Caco-2 (cell line): ENCODE data around the gene ALKBH5. TPM values are rescaled to one million over a fixed set of nuclear protein-coding genes. Genes with fewer than 3 reads are reported as not detected.

Experiments
- BruUV-seq: library from RNA; stranded (reverse); fragments of 400-500 nt; replicated peaks from 2 replicates; lab custom pipeline; 2021; lab: Mats Ljungman, UMichigan
- CTCF ChIA-PET: fragments of 300-600 bp; sonication (Branson Sonifier 250); formaldehyde crosslinking; loops from one replicate; lab custom pipeline; 2022; ENCODE audit warnings: antibody characterized with exemption; lab: Charles Lee
- POLR2A ChIA-PET: fragments of 300-600 bp; sonication (Branson Sonifier 250); formaldehyde crosslinking; loops from one replicate; lab custom pipeline; 2022; ENCODE audit warnings: antibody characterized with exemption; lab: Charles Lee
- DNase-seq, 2 experiments: peaks; one replicate each; pipeline versions ENCODE4 v3.0.0 to v3.0.0-alpha.2; 2020 to 2022
- H3K27me3 ChIP-seq: replicated peaks from 2 replicates; pipeline ENCODE4 v1.6.0; 2011; ENCODE audit warnings: low read length; ENCODE audit not compliant: control insufficient read depth, insufficient read depth
- H3K36me3 ChIP-seq: 2 replicates; pipeline ENCODE4 v1.5.1; 2011; ENCODE audit warnings: low read length; ENCODE audit not compliant: control insufficient read depth, insufficient read depth
- H3K4me1 ChIP-seq: fragments of 250-450 bp; sonication (Bioruptor Pico); 2 replicates; pipeline ENCODE4 v1.5.1; 2020; ENCODE audit warnings: mild to moderate bottlenecking
- H3K4me3 ChIP-seq: 2 replicates; pipeline ENCODE4 v1.5.1; 2011; ENCODE audit warnings: low read depth, mild to moderate bottlenecking, control low read depth, low read length
- H3K9me3 ChIP-seq: fragments of 250-450 bp; sonication (Bioruptor Pico); 2 replicates; pipeline ENCODE4 v1.5.1; 2020; ENCODE audit warnings: mild to moderate bottlenecking, moderate library complexity
- H3K27ac Mint-ChIP-seq: one replicate; pipeline ENCODE4 v1.8.0; 2022; ENCODE audit warnings: mixed read lengths; ENCODE audit not compliant: unreplicated experiment
- H3K27me3 Mint-ChIP-seq: one replicate; pipeline ENCODE4 v1.8.0; 2022; ENCODE audit warnings: mixed read lengths; ENCODE audit not compliant: insufficient read depth, unreplicated experiment
- H3K36me3 Mint-ChIP-seq: one replicate; pipeline ENCODE4 v1.8.0; 2022; ENCODE audit warnings: mild to moderate bottlenecking, mixed read lengths; ENCODE audit not compliant: insufficient read depth, unreplicated experiment
- H3K4me1 Mint-ChIP-seq: one replicate; pipeline ENCODE4 v1.8.0; 2022; ENCODE audit warnings: low read depth, mixed read lengths; ENCODE audit not compliant: unreplicated experiment
- H3K4me3 Mint-ChIP-seq: one replicate; pipeline ENCODE4 v1.8.0; 2022; ENCODE audit warnings: mild to moderate bottlenecking, moderate library complexity, mixed read lengths; ENCODE audit not compliant: unreplicated experiment
- H3K9me3 Mint-ChIP-seq: one replicate; pipeline ENCODE4 v1.8.0; 2022; ENCODE audit warnings: mixed read lengths; ENCODE audit not compliant: unreplicated experiment
- CTCF ChIP-seq, 2 experiments: fragments of 200-600 bp in 1 of 2; IDR thresholded peaks; 1 replicate in 1 of 2; 2 replicates in 1 of 2; pipeline versions ENCODE4 v1.5.1 to v1.8.0; 2011 to 2022; ENCODE audit warnings: antibody characterized with exemption in 1 of 2, control low read depth in 1 of 2, inconsistent platforms in 1 of 2, low read depth in 1 of 2, low read length in 1 of 2, mild to moderate bottlenecking in 1 of 2, moderate library complexity in 1 of 2; ENCODE audit not compliant: insufficient read depth in 1 of 2, severe bottlenecking in 1 of 2, unreplicated experiment in 1 of 2
- intact Hi-C: fragments of 100-400 bp; cut with micrococcal nuclease; formaldehyde crosslinking; loops from one replicate; pipeline ENCODE4 v1.10.0; 2022; ENCODE audit not compliant: unreplicated experiment
- total RNA-seq: library from RNA; stranded (reverse); gene quantifications from 2 replicates; pipeline ENCODE4 v1.2.3, GENCODE V29; 2022

Gene ALKBH5
- total RNA-seq, 1 experiment from 2014 or later, result 101 TPM

GRCh38 chr17:18177722-18178121 is 5.9 kb upstream of the ALKBH5 start:
- no TSS peak for BruUV-seq
- H3K4me1 Mint-ChIP-seq, result no peaks in the 10 kb centered on the region
- no peaks in the 10 kb centered on the region for H3K9me3 ChIP-seq
- TF ChIP-seq CTCF (IDR thresholded peaks at IDR 0.05; ENCODE audit: insufficient read depth in 1 of 2, low read depth in 1 of 2, low read length in 1 of 2, severe bottlenecking in 1 of 2, unreplicated experiment in 1 of 2), result no peak
- DNase-seq, result no peak
- no peak overlapping the region for H3K27ac Mint-ChIP-seq
- H3K4me1 ChIP-seq, result peaks cover 6% of the 10 kb centered on the region
- CTCF ChIA-PET, result no interaction called here
- intact Hi-C loops, result no loop called here
- H3K36me3 Mint-ChIP-seq, result peaks cover 1% of the 10 kb centered on the region
- H3K4me3 ChIP-seq, result no peak overlapping the region
- POLR2A ChIA-PET, result interaction anchor here (0.6 kb wide), 1 partner anchor 46 kb away, joined by 3 read pairs; no protein-coding TSS in a partner anchor
- no peaks in the 10 kb centered on the region for H3K36me3 ChIP-seq
- no peak overlapping the region for H3K4me3 Mint-ChIP-seq
- H3K9me3 Mint-ChIP-seq, result no peaks in the 10 kb centered on the region
- no peaks in the 10 kb centered on the region for H3K27me3 Mint-ChIP-seq
- no peaks in the 10 kb centered on the region for H3K27me3 ChIP-seq

GRCh38 chr17:18179196-18179595 is 4.4 kb upstream of the ALKBH5 start:
- Histone ChIP-seq H3K4me3 (no peak overlapping the region), H3K4me1 (peaks cover 6% of the 10 kb centered on the region), H3K27me3 (no peaks in the 10 kb centered on the region), H3K36me3 (no peaks in the 10 kb centered on the region), H3K9me3 (no peaks in the 10 kb centered on the region)
- no peak for DNase-seq
- Mint-ChIP-seq H3K9me3 (no peaks in the 10 kb centered on the region), H3K4me1 (no peaks in the 10 kb centered on the region), H3K4me3 (no peak overlapping the region), H3K27me3 (no peaks in the 10 kb centered on the region), H3K36me3 (peaks cover 16% of the 10 kb centered on the region), H3K27ac (no peak overlapping the region)
- no peak for TF ChIP-seq CTCF (IDR thresholded peaks at IDR 0.05; ENCODE audit: insufficient read depth in 1 of 2, low read depth in 1 of 2, low read length in 1 of 2, severe bottlenecking in 1 of 2, unreplicated experiment in 1 of 2)
- ChIA-PET CTCF (no interaction called here), POLR2A (no interaction called here)
- intact Hi-C loops, result no loop called here
- no TSS peak for BruUV-seq

- H3K27me3 ChIP-seq, result no peaks in the 10 kb centered on the region
- Mint-ChIP-seq H3K4me3 (no peak overlapping the region), H3K4me1 (no peaks in the 10 kb centered on the region), H3K27me3 (no peaks in the 10 kb centered on the region), H3K36me3 (peaks cover 22% of the 10 kb centered on the region), H3K27ac (no peak overlapping the region), H3K9me3 (no peaks in the 10 kb centered on the region)
- ChIA-PET POLR2A (no interaction called here), CTCF (no interaction called here)
- H3K4me3 ChIP-seq, result no peak overlapping the region
- intact Hi-C loops, result loop anchor here (5.0 kb wide), 2 partner anchors 77 to 182 kb away; partner anchors contain the start of genes FLII and SHMT1
- no TSS peak for BruUV-seq
- no peak for DNase-seq
- peaks cover 6% of the 10 kb centered on the region for H3K4me1 ChIP-seq
- TF ChIP-seq CTCF (IDR thresholded peaks at IDR 0.05; ENCODE audit: insufficient read depth in 1 of 2, low read depth in 1 of 2, low read length in 1 of 2, severe bottlenecking in 1 of 2, unreplicated experiment in 1 of 2), result no peak
- H3K9me3 ChIP-seq, result no peaks in the 10 kb centered on the region
- no peaks in the 10 kb centered on the region for H3K36me3 ChIP-seq
Measured at GRCh38 chr17:18179804-18180203, 3.8 kb upstream of the ALKBH5 start.
